ENCODE measurements around the gene ZNF598.

DNA sequence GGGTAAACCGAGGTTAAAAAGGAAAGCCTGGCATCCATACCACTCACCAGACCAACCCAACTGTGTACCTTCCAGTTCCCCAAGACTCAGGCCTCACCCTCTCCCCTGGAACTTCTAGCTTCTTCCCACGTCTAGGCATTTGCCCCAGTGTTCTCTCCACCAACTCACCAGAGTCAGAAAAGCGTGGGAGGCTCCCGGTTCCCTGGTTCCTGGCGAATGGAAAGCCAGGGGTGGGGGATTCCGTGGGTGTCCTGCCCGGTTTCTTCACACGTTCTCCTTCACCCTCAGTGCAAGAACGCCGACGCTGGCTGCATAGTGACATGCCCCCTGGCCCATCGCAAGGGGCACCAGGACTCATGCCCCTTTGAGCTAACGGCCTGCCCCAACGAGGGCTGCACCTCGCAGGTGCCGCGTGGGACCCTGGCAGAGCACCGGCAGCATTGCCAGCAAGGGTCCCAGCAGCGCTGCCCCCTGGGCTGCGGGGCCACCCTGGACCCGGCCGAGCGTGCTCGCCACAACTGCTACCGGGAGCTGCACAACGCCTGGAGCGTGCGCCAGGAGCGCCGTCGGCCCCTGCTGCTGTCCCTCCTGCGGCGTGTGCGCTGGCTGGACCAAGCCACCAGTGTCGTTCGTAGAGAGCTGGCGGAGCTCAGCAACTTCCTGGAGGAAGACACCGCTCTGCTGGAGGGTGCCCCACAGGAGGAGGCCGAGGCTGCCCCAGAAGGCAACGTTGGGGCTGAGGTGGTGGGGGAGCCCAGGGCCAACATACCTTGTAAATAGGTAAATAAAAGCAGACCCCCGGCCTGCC, 41.3 kb downstream of the ZNF598 start:
- TF ChIP-seq CTCF (IDR thresholded peaks at IDR 0.05) (no peak), POLR2A (IDR thresholded peaks at IDR 0.05) (no peak)
